ENCODE data around the gene DAO.

DNA sequence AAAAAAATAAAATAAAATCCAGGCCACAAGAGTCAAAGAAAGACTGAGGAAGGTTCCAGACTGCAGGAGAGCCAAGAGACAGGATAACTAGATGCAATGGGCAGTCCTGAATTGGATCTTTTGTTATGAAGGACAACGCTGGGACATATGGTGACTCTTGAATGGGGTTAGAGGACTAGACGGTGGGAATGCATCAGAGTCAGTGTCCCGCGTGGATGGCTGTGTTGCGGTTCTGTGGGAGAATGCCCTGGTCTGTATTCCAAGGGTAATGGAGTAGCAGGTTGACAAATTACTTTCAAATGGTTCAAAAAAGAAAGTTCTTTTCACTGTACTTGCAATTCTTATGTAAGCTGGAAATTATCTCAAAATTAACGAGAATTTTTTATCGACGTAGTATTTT is 42.7 kb upstream of the DAO start:
- TF ChIP-seq, protein P1, sequence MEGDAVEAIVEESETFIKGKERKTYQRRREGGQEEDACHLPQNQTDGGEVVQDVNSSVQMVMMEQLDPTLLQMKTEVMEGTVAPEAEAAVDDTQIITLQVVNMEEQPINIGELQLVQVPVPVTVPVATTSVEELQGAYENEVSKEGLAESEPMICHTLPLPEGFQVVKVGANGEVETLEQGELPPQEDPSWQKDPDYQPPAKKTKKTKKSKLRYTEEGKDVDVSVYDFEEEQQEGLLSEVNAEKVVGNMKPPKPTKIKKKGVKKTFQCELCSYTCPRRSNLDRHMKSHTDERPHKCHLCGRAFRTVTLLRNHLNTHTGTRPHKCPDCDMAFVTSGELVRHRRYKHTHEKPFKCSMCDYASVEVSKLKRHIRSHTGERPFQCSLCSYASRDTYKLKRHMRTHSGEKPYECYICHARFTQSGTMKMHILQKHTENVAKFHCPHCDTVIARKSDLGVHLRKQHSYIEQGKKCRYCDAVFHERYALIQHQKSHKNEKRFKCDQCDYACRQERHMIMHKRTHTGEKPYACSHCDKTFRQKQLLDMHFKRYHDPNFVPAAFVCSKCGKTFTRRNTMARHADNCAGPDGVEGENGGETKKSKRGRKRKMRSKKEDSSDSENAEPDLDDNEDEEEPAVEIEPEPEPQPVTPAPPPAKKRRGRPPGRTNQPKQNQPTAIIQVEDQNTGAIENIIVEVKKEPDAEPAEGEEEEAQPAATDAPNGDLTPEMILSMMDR (conservative IDR thresholded peaks at IDR 0.05): no peak
- TF ChIP-seq ZFX (IDR thresholded peaks at IDR 0.05): no peak
